ENCODE results near the gene IGFBP6.
A peak's percentile ranks its signal among the peaks of the same experiment; 100 is the strongest.

Gene IGFBP6

DNA sequence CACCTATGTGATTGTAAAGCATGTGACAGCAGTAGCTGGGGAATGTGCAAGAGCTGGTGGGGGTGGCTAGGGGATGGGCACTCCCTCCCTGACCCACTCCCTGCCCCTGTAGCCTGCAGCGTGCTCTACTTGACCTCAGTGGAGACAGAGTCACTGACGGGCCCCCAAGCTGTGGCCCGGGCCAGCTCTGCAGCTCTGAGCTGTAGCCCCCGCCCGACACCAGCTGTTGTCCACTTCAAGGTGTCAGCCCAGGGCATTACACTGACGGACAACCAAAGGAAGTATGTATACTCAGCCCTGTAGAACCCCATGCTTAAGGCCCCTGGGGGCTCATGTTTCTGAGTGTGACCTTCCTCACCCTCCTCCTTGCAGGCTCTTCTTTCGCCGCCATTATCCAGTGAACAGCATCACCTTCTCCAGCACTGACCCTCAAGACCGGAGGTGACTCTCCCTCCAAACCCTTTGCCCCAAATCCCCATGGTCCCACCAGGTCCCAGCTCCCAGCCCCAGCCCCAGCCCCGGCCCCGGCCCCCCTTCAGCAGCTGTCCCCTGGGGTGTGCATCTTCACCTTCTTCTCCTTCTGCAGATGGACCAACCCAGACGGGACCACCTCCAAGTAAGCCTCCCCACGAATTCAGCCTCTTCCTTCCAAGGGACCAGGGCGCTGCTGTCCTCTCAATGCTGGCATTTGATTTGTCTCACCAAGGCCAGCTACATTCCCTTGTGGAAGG is 34.3 kb upstream of the IGFBP6 start:
- DNase-seq (ENCODE audit: extremely low spot score) = no peak
- ChIA-PET POLR2A (interaction anchor here (0.9 to 1.2 kb wide), 2 partner anchors 8 to 16 kb away, joined by 3 to 8 read pairs; partner anchors contain the start of gene SPRYD3), CTCF (interaction anchor here (1.0 to 14.8 kb wide), 6 partner anchors 9 to 258 kb away, joined by 3 to 294 read pairs (median 72); partner anchors contain the start of genes IGFBP6, SOAT2, SPRYD3 and TNS2)
- TF ChIP-seq, protein P1, sequence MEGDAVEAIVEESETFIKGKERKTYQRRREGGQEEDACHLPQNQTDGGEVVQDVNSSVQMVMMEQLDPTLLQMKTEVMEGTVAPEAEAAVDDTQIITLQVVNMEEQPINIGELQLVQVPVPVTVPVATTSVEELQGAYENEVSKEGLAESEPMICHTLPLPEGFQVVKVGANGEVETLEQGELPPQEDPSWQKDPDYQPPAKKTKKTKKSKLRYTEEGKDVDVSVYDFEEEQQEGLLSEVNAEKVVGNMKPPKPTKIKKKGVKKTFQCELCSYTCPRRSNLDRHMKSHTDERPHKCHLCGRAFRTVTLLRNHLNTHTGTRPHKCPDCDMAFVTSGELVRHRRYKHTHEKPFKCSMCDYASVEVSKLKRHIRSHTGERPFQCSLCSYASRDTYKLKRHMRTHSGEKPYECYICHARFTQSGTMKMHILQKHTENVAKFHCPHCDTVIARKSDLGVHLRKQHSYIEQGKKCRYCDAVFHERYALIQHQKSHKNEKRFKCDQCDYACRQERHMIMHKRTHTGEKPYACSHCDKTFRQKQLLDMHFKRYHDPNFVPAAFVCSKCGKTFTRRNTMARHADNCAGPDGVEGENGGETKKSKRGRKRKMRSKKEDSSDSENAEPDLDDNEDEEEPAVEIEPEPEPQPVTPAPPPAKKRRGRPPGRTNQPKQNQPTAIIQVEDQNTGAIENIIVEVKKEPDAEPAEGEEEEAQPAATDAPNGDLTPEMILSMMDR (IDR thresholded peaks at IDR 0.05; ENCODE audit: control extremely low read depth, extremely low read depth, low read depth, missing control alignments) = no peak

DNA sequence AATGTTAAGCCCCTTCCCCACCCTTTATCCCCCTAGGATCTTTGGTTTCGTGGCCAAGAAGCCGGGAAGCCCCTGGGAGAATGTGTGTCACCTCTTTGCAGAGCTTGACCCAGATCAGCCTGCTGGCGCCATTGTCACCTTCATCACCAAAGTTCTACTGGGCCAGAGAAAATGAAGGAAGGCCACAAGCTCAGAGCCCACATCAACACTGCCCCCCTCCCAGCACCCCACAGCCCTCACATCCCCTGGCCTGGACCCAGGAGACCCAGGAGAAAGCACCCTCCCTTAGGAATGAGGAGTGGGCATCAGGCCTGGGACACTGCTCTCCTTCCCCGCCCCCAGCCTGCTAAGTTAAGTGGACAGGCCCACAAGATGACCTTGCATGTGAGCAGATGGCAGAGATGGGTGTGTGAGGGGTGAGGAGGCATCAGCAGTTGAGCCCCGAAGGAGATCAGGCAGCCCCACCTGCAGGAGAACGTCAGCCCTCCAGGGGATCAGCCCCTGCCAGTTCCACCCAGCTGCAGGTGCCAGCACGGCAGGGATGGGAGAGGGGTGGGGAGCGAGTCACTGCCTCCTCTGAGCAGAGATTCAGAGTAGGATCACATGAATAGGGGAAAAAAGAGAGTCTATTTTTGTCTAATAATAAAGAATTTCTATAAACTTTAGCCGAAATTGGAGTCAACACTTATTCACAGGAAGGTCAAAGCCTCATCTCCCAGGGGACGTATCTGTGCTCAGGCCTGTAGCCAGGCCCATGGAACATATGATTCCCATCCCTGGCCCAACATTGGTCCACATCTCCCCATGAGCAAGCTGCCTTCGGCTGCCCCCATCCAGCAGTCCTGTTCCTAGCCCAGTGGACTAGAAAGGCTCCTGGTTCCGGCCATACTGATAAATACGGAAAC is 33.5 kb upstream of the IGFBP6 start:
- POLR2A ChIA-PET = interaction anchor here (0.9 to 1.2 kb wide), 2 partner anchors 8 to 15 kb away, joined by 3 to 8 read pairs; partner anchors contain the start of gene SPRYD3
- TF ChIP-seq, protein P1 (IDR thresholded peaks at IDR 0.05; ENCODE audit: control extremely low read depth, extremely low read depth, low read depth, missing control alignments) = no peak
- DNase-seq (ENCODE audit: extremely low spot score) = no peak
- CTCF ChIA-PET = interaction anchor here (1.0 to 14.8 kb wide), 6 partner anchors 8 to 257 kb away, joined by 3 to 294 read pairs (median 72); partner anchors contain the start of genes IGFBP6, SOAT2, SPRYD3 and TNS2

DNA sequence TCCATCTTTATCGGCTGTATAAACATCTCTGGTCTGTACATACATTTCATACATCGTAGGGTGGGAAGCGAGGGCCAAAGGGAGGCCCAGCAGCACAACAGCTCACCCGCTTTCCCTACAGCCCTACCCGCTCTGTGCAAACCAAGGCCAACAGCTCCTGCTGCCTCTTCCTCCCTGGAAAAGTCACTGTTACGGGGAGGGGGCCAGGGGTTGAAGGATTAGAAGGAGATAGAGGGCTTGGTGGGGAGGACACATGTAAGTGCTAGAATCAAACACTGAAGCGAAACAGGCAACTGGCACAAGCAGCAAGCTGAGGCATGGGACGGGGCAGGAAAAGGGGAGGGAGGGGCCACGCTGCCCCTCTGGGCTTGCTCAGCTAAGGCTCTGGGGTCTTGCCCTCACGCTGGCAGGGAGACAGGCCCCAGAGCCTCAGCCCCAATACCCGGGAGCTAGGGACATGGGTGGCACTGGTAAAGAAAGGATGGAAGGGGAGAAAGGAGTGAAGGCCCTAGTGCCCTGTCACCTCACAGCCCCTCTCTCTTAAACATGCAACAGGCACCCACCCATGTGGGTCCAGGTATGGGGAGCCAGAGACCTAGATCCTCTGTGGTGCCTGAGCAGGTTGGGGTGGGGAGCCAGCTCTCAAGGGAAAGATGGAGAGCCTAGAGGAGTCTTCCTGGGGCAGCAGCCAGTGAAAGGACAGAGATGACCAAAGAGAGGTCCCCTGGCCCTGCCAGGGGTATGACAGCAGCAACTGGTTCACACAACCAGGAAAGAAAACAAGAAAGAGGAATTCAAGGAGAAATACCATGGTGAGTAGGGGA is 32.6 kb upstream of the IGFBP6 start:
- TF ChIP-seq, protein P1 (IDR thresholded peaks at IDR 0.05; ENCODE audit: control extremely low read depth, extremely low read depth, low read depth, missing control alignments) = no peak
- ChIA-PET POLR2A (no interaction called here), CTCF (interaction anchor here (0.7 to 14.8 kb wide), 25 partner anchors 13 to 436 kb away, joined by 3 to 294 read pairs (median 6); partner anchors contain the start of genes AAAS, ESPL1, IGFBP6 and MYG1)
- no peak for DNase-seq (ENCODE audit: extremely low spot score)

GRCh38 chr12:53065470-53065869 is 32.0 kb upstream of the IGFBP6 start:
- POLR2A ChIA-PET = no interaction called here
- TF ChIP-seq, protein P1 (IDR thresholded peaks at IDR 0.05; ENCODE audit: control extremely low read depth, extremely low read depth, low read depth, missing control alignments) = no peak
- CTCF ChIA-PET = interaction anchor here (0.6 to 14.8 kb wide), 36 partner anchors 12 to 443 kb away, joined by 3 to 294 read pairs (median 4); partner anchors contain the start of genes AAAS, CSAD, ESPL1 and IGFBP6
- no peak for DNase-seq (ENCODE audit: extremely low spot score)

DNA sequence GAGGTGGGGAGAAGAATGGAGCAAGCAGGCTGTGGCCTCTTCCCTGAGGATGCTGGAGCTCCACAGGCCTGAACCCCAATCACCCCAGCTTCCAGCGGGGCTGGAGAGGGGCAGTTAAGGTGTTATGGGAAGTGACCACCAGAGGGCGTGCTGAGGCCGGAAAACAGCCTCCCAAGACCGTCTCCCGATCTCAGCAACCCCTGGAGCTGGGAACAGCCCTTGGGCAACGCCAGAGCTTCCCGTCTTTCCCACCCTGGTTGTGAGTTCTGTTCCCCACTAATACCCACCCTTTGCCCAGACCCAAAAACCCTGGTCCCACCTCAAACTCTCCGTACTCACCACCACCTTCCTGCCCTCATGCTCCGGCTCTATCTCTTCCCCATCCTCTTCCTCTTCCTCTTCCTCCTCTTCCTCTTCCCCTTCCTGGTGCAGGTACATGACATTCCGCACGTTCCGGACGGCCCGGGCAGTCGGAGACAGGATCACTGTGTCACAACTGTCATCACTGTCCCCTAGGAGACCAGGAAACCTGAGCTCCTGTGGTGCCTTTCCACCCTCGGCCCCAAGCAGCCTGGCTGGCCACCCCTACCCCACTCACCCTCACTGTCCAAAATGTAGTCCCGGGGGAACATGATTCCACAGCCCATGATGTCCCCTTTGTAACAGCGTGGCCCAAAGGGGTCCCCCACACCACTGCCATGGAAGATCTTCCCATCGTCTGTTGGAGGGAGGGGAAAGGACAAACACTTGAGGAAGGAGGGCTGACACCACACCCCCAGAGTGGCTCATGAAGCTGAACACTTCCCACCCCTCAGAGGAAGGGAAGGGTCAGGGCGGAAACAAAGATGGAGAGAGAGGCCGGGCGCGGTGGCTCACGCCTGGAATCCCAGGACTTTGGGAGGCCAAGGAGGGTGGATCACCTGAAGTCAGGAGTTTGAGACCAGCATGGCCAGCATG is 31.2 kb upstream of the IGFBP6 start:
- TF ChIP-seq, protein P1 (IDR thresholded peaks at IDR 0.05; ENCODE audit: control extremely low read depth, extremely low read depth, low read depth, missing control alignments) = peak; percentile 90
- CTCF ChIA-PET = interaction anchor here (0.6 to 14.8 kb wide), 42 partner anchors 11 to 1153 kb away, joined by 3 to 294 read pairs (median 4); partner anchors contain the start of genes AAAS, CSAD, ESPL1 and IGFBP6
- peak; percentile 86 for DNase-seq (ENCODE audit: extremely low spot score)
- POLR2A ChIA-PET = interaction anchor here (0.5 to 1.1 kb wide), 3 partner anchors 15 to 442 kb away, joined by 3 read pairs; no protein-coding TSS in a partner anchor
